H1 (cell line): ENCODE measurements around the gene ABL1. TPM values are rescaled to one million over a fixed set of nuclear protein-coding genes. Genes with fewer than 3 reads are reported as not detected.

Experiments
- CREB1 ChIP-seq: IDR thresholded peaks from 2 replicates; pipeline ENCODE4 v1.6.1; 2012; ENCODE audit warnings: inconsistent platforms
- EZH2 ChIP-seq: fragments of 200-600 bp; sonication (generic); IDR thresholded peaks from 2 replicates; pipeline ENCODE4 v1.7.1; 2012; ENCODE audit warnings: low read depth, mild to moderate bottlenecking, moderate library complexity, low read length, inconsistent platforms; ENCODE audit not compliant: severe bottlenecking
- KDM5A ChIP-seq: fragments of 200-600 bp; IDR thresholded peaks from 2 replicates; pipeline ENCODE4 v1.7.1; 2012; ENCODE audit warnings: mild to moderate bottlenecking, low read length, inconsistent platforms, mixed read lengths
- MAFK ChIP-seq: IDR thresholded peaks from 2 replicates; pipeline ENCODE4 v1.6.1; 2012; ENCODE audit warnings: low read depth, mild to moderate bottlenecking, improper control_type of control experiment, low read length
- NRF1 ChIP-seq: IDR thresholded peaks from 2 replicates; pipeline ENCODE4 v1.6.1; 2011; ENCODE audit warnings: mild to moderate bottlenecking, low read depth, low read length, improper control_type of control experiment
- SIX5 ChIP-seq: IDR thresholded peaks from 2 replicates; pipeline ENCODE4 v1.6.1; 2011; ENCODE audit warnings: mild to moderate bottlenecking, low read depth, low read length
- TAF1 ChIP-seq: IDR thresholded peaks from 2 replicates; pipeline ENCODE4 v1.6.1; 2011; ENCODE audit warnings: mild to moderate bottlenecking, low read depth, low read length
- ZNF274 ChIP-seq: IDR thresholded peaks from 2 replicates; pipeline ENCODE4 v1.7.0; 2012; ENCODE audit warnings: low read length, borderline replicate concordance; ENCODE audit errors: extremely low read depth
- polyA plus RNA-seq, 7 experiments: library from polyadenylated mRNA; depleted of rRNA in 3 of 7; stranded (reverse) in 5 of 7; unstranded in 2 of 7; fragments of >200 nt in 5 of 7; fragments of 200-250 nt in 2 of 7; gene quantifications; 1 replicate in 5 of 7; 2 replicates in 1 of 7; 4 replicates in 1 of 7; pipeline versions ENCODE4 v1.2.1 to v1.2.3, GENCODE V29; 2011 to 2013; ENCODE audit warnings: missing spikeins in 2 of 7, mixed read lengths in 2 of 7
- total RNA-seq: library from RNA; stranded (reverse); fragmentation: NEBNext Ultra II Directional; extraction: Animal tissue kit (Norgen Biotek cat#: 25700); gene quantifications from 2 replicates; pipeline ENCODE4 v1.2.1, GENCODE V29; 2021
- TF ChIP-seq, protein P1 (sequence below): fragments of 300-600 bp; sonication (generic); IDR thresholded peaks from 2 replicates; pipeline ENCODE4 v1.7.1; 2012; ENCODE audit warnings: low read length, moderate library complexity, mild to moderate bottlenecking, inconsistent platforms; ENCODE audit not compliant: insufficient replicate concordance
- TF ChIP-seq, protein P2 (sequence below): IDR thresholded peaks from 2 replicates; pipeline ENCODE4 v1.6.1; 2012; ENCODE audit warnings: low read length, inconsistent platforms

Gene ABL1
- total and polyA plus RNA-seq, 2 of the 8 experiments (the other 6 are each of a cell fraction or from before 2014, with no cell fraction given): 35.3 to 104 TPM

DNA sequence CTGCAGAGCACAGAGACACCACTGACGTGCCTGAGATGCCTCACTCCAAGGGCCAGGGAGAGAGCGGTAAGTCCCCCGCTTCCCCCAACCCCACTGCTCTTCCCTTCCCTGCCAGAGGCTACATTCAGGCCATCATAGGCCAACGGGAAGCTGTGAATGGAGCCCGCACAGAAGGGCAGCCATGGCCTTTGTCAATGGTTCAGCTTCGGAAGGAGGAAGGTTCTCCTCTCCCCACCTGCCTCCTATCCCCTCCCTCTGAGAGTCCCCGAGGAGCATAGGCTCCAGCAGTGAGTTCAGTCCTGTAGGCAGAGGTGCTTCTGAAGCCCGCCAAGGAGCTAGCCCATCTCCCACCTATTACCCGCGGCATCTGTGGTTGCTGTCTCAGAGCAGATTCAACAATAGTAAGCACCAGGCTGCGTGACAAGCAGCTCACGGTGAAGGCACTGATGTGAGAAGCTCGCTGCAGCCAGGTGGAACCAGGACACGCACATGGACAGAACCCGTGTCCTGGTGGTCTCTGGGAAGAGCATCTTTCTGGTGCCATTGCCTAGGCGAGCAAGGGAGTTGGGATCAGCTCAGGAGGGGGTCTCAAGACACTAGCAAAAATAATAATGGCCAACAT lies 45.7 kb downstream of the ABL1 start (continued):
- TF ChIP-seq, protein P1, sequence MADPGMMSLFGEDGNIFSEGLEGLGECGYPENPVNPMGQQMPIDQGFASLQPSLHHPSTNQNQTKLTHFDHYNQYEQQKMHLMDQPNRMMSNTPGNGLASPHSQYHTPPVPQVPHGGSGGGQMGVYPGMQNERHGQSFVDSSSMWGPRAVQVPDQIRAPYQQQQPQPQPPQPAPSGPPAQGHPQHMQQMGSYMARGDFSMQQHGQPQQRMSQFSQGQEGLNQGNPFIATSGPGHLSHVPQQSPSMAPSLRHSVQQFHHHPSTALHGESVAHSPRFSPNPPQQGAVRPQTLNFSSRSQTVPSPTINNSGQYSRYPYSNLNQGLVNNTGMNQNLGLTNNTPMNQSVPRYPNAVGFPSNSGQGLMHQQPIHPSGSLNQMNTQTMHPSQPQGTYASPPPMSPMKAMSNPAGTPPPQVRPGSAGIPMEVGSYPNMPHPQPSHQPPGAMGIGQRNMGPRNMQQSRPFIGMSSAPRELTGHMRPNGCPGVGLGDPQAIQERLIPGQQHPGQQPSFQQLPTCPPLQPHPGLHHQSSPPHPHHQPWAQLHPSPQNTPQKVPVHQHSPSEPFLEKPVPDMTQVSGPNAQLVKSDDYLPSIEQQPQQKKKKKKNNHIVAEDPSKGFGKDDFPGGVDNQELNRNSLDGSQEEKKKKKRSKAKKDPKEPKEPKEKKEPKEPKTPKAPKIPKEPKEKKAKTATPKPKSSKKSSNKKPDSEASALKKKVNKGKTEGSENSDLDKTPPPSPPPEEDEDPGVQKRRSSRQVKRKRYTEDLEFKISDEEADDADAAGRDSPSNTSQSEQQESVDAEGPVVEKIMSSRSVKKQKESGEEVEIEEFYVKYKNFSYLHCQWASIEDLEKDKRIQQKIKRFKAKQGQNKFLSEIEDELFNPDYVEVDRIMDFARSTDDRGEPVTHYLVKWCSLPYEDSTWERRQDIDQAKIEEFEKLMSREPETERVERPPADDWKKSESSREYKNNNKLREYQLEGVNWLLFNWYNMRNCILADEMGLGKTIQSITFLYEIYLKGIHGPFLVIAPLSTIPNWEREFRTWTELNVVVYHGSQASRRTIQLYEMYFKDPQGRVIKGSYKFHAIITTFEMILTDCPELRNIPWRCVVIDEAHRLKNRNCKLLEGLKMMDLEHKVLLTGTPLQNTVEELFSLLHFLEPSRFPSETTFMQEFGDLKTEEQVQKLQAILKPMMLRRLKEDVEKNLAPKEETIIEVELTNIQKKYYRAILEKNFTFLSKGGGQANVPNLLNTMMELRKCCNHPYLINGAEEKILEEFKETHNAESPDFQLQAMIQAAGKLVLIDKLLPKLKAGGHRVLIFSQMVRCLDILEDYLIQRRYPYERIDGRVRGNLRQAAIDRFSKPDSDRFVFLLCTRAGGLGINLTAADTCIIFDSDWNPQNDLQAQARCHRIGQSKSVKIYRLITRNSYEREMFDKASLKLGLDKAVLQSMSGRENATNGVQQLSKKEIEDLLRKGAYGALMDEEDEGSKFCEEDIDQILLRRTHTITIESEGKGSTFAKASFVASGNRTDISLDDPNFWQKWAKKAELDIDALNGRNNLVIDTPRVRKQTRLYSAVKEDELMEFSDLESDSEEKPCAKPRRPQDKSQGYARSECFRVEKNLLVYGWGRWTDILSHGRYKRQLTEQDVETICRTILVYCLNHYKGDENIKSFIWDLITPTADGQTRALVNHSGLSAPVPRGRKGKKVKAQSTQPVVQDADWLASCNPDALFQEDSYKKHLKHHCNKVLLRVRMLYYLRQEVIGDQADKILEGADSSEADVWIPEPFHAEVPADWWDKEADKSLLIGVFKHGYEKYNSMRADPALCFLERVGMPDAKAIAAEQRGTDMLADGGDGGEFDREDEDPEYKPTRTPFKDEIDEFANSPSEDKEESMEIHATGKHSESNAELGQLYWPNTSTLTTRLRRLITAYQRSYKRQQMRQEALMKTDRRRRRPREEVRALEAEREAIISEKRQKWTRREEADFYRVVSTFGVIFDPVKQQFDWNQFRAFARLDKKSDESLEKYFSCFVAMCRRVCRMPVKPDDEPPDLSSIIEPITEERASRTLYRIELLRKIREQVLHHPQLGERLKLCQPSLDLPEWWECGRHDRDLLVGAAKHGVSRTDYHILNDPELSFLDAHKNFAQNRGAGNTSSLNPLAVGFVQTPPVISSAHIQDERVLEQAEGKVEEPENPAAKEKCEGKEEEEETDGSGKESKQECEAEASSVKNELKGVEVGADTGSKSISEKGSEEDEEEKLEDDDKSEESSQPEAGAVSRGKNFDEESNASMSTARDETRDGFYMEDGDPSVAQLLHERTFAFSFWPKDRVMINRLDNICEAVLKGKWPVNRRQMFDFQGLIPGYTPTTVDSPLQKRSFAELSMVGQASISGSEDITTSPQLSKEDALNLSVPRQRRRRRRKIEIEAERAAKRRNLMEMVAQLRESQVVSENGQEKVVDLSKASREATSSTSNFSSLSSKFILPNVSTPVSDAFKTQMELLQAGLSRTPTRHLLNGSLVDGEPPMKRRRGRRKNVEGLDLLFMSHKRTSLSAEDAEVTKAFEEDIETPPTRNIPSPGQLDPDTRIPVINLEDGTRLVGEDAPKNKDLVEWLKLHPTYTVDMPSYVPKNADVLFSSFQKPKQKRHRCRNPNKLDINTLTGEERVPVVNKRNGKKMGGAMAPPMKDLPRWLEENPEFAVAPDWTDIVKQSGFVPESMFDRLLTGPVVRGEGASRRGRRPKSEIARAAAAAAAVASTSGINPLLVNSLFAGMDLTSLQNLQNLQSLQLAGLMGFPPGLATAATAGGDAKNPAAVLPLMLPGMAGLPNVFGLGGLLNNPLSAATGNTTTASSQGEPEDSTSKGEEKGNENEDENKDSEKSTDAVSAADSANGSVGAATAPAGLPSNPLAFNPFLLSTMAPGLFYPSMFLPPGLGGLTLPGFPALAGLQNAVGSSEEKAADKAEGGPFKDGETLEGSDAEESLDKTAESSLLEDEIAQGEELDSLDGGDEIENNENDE: no peak
- no peak for TF ChIP-seq EZH2
- no peak for TF ChIP-seq TAF1
- no peak for TF ChIP-seq KDM5A
- TF ChIP-seq ZNF274: no peak
- TF ChIP-seq SIX5: no peak
- TF ChIP-seq NRF1: no peak
- TF ChIP-seq, protein P2, sequence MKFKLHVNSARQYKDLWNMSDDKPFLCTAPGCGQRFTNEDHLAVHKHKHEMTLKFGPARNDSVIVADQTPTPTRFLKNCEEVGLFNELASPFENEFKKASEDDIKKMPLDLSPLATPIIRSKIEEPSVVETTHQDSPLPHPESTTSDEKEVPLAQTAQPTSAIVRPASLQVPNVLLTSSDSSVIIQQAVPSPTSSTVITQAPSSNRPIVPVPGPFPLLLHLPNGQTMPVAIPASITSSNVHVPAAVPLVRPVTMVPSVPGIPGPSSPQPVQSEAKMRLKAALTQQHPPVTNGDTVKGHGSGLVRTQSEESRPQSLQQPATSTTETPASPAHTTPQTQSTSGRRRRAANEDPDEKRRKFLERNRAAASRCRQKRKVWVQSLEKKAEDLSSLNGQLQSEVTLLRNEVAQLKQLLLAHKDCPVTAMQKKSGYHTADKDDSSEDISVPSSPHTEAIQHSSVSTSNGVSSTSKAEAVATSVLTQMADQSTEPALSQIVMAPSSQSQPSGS: no peak
- TF ChIP-seq CREB1: no peak
- no peak for TF ChIP-seq MAFK
